CD4-positive, CD25-positive, alpha-beta regulatory T cell (primary cell): ENCODE measurements around the gene AMBRA1. TPM values are rescaled to one million over a fixed set of nuclear protein-coding genes. Genes with fewer than 3 reads are reported as not detected.

Source experiments
- ATAC-seq, 2 donors: fragments of 150-1000 bp; cut with Tn5 transposase; one replicate each; pipeline ENCODE4 v1.10.0; 2021; ENCODE audit warnings: low read depth in 2 of 2, moderate number of reproducible peaks in 2 of 2, moderate library complexity in 1 of 2
- DNase-seq, 3 donors: peaks; one replicate each; pipeline versions ENCODE4 v3.0.0 to v3.0.0-alpha.2; 2012 to 2022; ENCODE audit warnings: mixed read lengths in 1 of 3
- H3K27ac ChIP-seq: one replicate; pipeline ENCODE4 v1.7.0; 2013; ENCODE audit warnings: mild to moderate bottlenecking, low read length; ENCODE audit not compliant: insufficient read depth, poor library complexity, severe bottlenecking
- H3K27me3 ChIP-seq: one replicate; pipeline ENCODE4 v1.7.0; 2013; ENCODE audit warnings: low read length; ENCODE audit not compliant: control insufficient read depth, insufficient read depth
- H3K36me3 ChIP-seq: one replicate; pipeline ENCODE4 v1.7.0; 2013; ENCODE audit warnings: mild to moderate bottlenecking, low read length, moderate library complexity; ENCODE audit not compliant: control insufficient read depth, insufficient read depth
- H3K4me1 ChIP-seq: 2 replicates; pipeline ENCODE4 v1.7.0; 2013; ENCODE audit warnings: mild to moderate bottlenecking, low read length; ENCODE audit not compliant: insufficient read depth, control insufficient read depth, poor library complexity, severe bottlenecking
- H3K4me3 ChIP-seq: one replicate; pipeline ENCODE4 v1.7.0; 2013; ENCODE audit warnings: low read depth, mild to moderate bottlenecking, low read length, moderate library complexity
- H3K9me3 ChIP-seq, 2 experiments: 1 replicate in 1 of 2; 2 replicates in 1 of 2; pipeline ENCODE4 v1.7.0; 2013; ENCODE audit warnings: low read length in 2 of 2, mild to moderate bottlenecking in 1 of 2, moderate library complexity in 1 of 2; ENCODE audit not compliant: control insufficient read depth in 2 of 2
- H3K27ac Mint-ChIP-seq, 3 donors: one replicate each; pipeline ENCODE4 v1.8.0; 2020 to 2022; ENCODE audit warnings: mild to moderate bottlenecking in 3 of 3, mixed read lengths in 3 of 3, moderate library complexity in 2 of 3
- H3K27me3 Mint-ChIP-seq: one replicate; pipeline ENCODE4 v1.8.0; 2022; ENCODE audit warnings: mild to moderate bottlenecking, mixed read lengths
- H3K36me3 Mint-ChIP-seq: one replicate; pipeline ENCODE4 v1.8.0; 2020; ENCODE audit warnings: mixed read lengths
- H3K4me1 Mint-ChIP-seq, 4 donors: one replicate each; pipeline ENCODE4 v1.8.0; 2020 to 2022; ENCODE audit warnings: mixed read lengths in 4 of 4, mild to moderate bottlenecking in 1 of 4
- H3K4me3 Mint-ChIP-seq, 4 donors: one replicate each; pipeline ENCODE4 v1.8.0; 2020 to 2022; ENCODE audit warnings: mild to moderate bottlenecking in 4 of 4, mixed read lengths in 4 of 4, moderate library complexity in 3 of 4
- H3K9me3 Mint-ChIP-seq, 7 donors: one replicate each; pipeline ENCODE4 v1.8.0; 2020 to 2022; ENCODE audit warnings: mixed read lengths in 7 of 7, mild to moderate bottlenecking in 3 of 7, moderate library complexity in 2 of 7
- polyA plus RNA-seq, 4 donors: library from polyadenylated mRNA; unstranded; fragments of 300-500 nt; fragmentation: Illumina TruSeq; gene quantifications; one replicate each; pipeline ENCODE4 v1.2.3, GENCODE V29; 2021
- total RNA-seq: library from RNA; stranded (reverse); gene quantifications from one replicate; pipeline ENCODE4 v1.2.3, GENCODE V29; 2022

Gene AMBRA1
- total and polyA plus RNA-seq, 5 donors from 2014 or later = 8.2 to 61.0 (median 12.3) TPM

GRCh38 chr11:46436113-46436512 lies 157.7 kb downstream of the AMBRA1 start:
- H3K4me3 Mint-ChIP-seq = no peak overlapping the region

DNA sequence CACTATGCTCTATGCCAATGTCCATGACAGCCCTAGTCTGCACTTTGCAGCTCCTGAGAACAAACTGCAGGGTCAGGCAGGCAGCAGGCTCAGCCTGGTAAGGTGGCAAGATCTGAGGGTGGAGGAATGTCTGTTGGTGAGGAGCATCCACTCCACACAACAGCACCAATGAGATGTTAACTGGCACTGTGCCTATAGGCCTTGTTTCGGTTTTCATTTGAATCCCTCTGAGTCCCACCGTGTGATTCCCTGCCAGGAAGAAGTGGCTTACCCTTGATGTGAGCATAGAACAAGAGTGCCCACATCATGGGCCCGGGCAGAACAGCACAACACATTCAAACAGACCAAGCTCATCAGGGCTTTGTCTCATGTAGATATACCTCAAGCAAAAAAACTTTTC lies 158.1 kb downstream of the AMBRA1 start:
- ATAC-seq (no peak), DNase-seq (no peak)
- no peaks in the 10 kb centered on the region for H3K4me1 ChIP-seq
- H3K36me3 ChIP-seq = peaks cover 52% of the 10 kb centered on the region
- no peaks in the 10 kb centered on the region for H3K27me3 ChIP-seq
- Mint-ChIP-seq H3K9me3 (no peaks in the 10 kb centered on the region), H3K4me1 (peaks cover 0 to 4% (median 1%) of the 10 kb centered on the region in 4 donors), H3K4me3 (no peak overlapping the region), H3K36me3 (peaks cover 44% of the 10 kb centered on the region), H3K27ac (peak overlapping the region in 1 of 3 donors; percentile 14), H3K27me3 (no peaks in the 10 kb centered on the region)
- no peaks in the 10 kb centered on the region for H3K9me3 ChIP-seq
- H3K27ac ChIP-seq = no peak overlapping the region
- no peak overlapping the region for H3K4me3 ChIP-seq

More at GRCh38 chr11:46436113-46436512, 157.7 kb downstream of the AMBRA1 start:
- Mint-ChIP-seq H3K9me3 (no peaks in the 10 kb centered on the region), H3K27ac (peak overlapping the region in 1 of 3 donors; percentile 14), H3K4me1 (peaks cover 0 to 4% (median 1%) of the 10 kb centered on the region in 4 donors), H3K36me3 (peaks cover 49% of the 10 kb centered on the region), H3K27me3 (no peaks in the 10 kb centered on the region)
- Histone ChIP-seq H3K4me1 (no peaks in the 10 kb centered on the region), H3K9me3 (no peaks in the 10 kb centered on the region), H3K27me3 (no peaks in the 10 kb centered on the region), H3K36me3 (peaks cover 47% of the 10 kb centered on the region), H3K4me3 (no peak overlapping the region), H3K27ac (no peak overlapping the region)
- ATAC-seq (no peak), DNase-seq (no peak)

GRCh38 chr11:46431211-46431610 lies 162.6 kb downstream of the AMBRA1 start:
- Mint-ChIP-seq H3K27me3 (no peaks in the 10 kb centered on the region), H3K4me1 (peaks cover 0 to 8% (median 0%) of the 10 kb centered on the region in 4 donors), H3K9me3 (no peaks in the 10 kb centered on the region), H3K36me3 (peaks cover 49% of the 10 kb centered on the region), H3K27ac (no peak overlapping the region), H3K4me3 (no peak overlapping the region)
- H3K9me3 ChIP-seq = no peaks in the 10 kb centered on the region
- no peak overlapping the region for H3K4me3 ChIP-seq
- no peak overlapping the region for H3K27ac ChIP-seq
- ATAC-seq (no peak), DNase-seq (no peak)
- no peaks in the 10 kb centered on the region for H3K27me3 ChIP-seq
- H3K36me3 ChIP-seq = peaks cover 59% of the 10 kb centered on the region
- H3K4me1 ChIP-seq = no peaks in the 10 kb centered on the region

- Histone ChIP-seq H3K4me3 (no peak overlapping the region), H3K27ac (no peak overlapping the region), H3K9me3 (no peaks in the 10 kb centered on the region), H3K36me3 (peaks cover 56% of the 10 kb centered on the region), H3K27me3 (no peaks in the 10 kb centered on the region), H3K4me1 (no peaks in the 10 kb centered on the region)
- H3K36me3 Mint-ChIP-seq = peaks cover 40% of the 10 kb centered on the region
- ATAC-seq = no peak
- H3K4me1 Mint-ChIP-seq = peaks cover 0 to 8% (median 0%) of the 10 kb centered on the region in 4 donors
- no peak overlapping the region for H3K4me3 Mint-ChIP-seq
- DNase-seq = no peak
- H3K27me3 Mint-ChIP-seq = no peaks in the 10 kb centered on the region
- no peak overlapping the region for H3K27ac Mint-ChIP-seq
- no peaks in the 10 kb centered on the region for H3K9me3 Mint-ChIP-seq
Measured at GRCh38 chr11:46429717-46430116, 164.1 kb downstream of the AMBRA1 start.

GRCh38 chr11:46427364-46427763 lies 166.5 kb downstream of the AMBRA1 start:
- Histone ChIP-seq H3K4me3 (no peak overlapping the region), H3K9me3 (no peaks in the 10 kb centered on the region), H3K4me1 (no peaks in the 10 kb centered on the region), H3K27me3 (no peaks in the 10 kb centered on the region), H3K36me3 (peaks cover 41% of the 10 kb centered on the region), H3K27ac (no peak overlapping the region)
- Mint-ChIP-seq H3K4me3 (no peak overlapping the region), H3K27me3 (no peaks in the 10 kb centered on the region), H3K4me1 (peaks cover 0 to 8% (median under 1%) of the 10 kb centered on the region in 4 donors), H3K9me3 (peaks cover 0 to 1% (median 0%) of the 10 kb centered on the region in 7 donors), H3K36me3 (peaks cover 31% of the 10 kb centered on the region), H3K27ac (no peak overlapping the region)
- no peak for DNase-seq
- ATAC-seq = no peak

GRCh38 chr11:46426233-46426991 lies 167.4 kb downstream of the AMBRA1 start:
- H3K4me1 Mint-ChIP-seq = peaks cover 0 to 8% (median under 1%) of the 10 kb centered on the region in 4 donors
- H3K9me3 Mint-ChIP-seq = peaks cover 0 to 1% (median 0%) of the 10 kb centered on the region in 7 donors
- no peaks in the 10 kb centered on the region for H3K27me3 Mint-ChIP-seq
- H3K36me3 Mint-ChIP-seq = peaks cover 34% of the 10 kb centered on the region
- H3K4me3 ChIP-seq = no peak overlapping the region
- no peak overlapping the region for H3K4me3 Mint-ChIP-seq
- no peak overlapping the region for H3K27ac ChIP-seq
- H3K9me3 ChIP-seq = no peaks in the 10 kb centered on the region
- no peaks in the 10 kb centered on the region for H3K4me1 ChIP-seq
- H3K27ac Mint-ChIP-seq = no peak overlapping the region
- peaks cover 41% of the 10 kb centered on the region for H3K36me3 ChIP-seq
- ATAC-seq (no peak), DNase-seq (no peak)
- H3K27me3 ChIP-seq = no peaks in the 10 kb centered on the region

DNA sequence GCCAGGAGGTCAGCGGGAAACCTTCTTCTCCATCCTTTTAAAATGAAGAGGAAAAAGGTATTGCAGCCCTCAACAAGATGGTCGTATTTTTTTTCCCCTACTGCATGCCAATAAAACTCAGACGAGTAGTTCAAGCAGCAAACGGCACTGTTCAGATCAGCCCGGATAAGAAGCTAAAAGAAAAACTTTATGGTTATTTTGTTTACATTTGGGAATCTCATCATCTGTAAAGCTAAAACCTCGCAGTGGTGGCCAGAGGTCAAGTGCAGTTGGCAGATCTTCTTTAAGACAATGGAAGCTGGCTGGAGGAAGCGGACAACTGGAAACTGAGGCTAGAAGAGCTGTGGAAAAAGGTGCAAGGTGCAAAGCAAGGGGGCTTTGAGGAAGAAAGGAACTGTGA lies 171.2 kb downstream of the AMBRA1 start:
- Mint-ChIP-seq H3K4me1 (peaks cover 0 to 15% (median under 1%) of the 10 kb centered on the region in 4 donors), H3K27ac (peak overlapping the region in 1 of 3 donors; percentile 1), H3K27me3 (no peaks in the 10 kb centered on the region), H3K36me3 (peaks cover 40% of the 10 kb centered on the region), H3K4me3 (no peak overlapping the region), H3K9me3 (peaks cover 0 to 1% (median 0%) of the 10 kb centered on the region in 7 donors)
- Histone ChIP-seq H3K4me1 (no peaks in the 10 kb centered on the region), H3K9me3 (no peaks in the 10 kb centered on the region), H3K36me3 (peaks cover 37% of the 10 kb centered on the region), H3K4me3 (no peak overlapping the region), H3K27me3 (no peaks in the 10 kb centered on the region), H3K27ac (no peak overlapping the region)
- no peak for ATAC-seq
- DNase-seq = no peak
